ENCODE results near the gene STXBP2.
A peak's percentile ranks its signal among the peaks of the same experiment; 100 is the strongest.

Gene STXBP2

GRCh38 chr19:7614859-7615741, 21.8 kb upstream of the STXBP2 start:
- no peak for DNase-seq

- DNase-seq, result no peak
Observed at GRCh38 chr19:7617172-7617571, 19.7 kb upstream of the STXBP2 start.

DNA sequence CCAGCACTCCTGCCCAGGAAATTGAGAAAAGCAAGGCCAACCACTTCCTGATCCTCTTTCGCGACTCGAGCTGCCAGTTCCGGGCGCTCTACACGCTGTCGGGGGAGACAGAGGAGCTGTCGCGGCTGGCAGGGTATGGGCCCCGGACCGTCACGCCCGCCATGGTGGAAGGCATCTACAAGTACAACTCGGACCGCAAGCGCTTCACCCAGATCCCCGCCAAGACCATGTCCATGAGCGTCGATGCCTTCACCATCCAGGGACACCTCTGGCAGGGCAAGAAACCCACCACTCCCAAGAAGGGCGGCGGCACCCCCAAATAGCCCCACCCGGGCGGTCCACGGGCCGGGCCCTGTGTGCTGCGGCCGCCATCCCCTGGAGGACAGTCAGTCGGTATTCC, 19.2 kb upstream of the STXBP2 start:
- no peak for DNase-seq

- DNase-seq, result no peak
Observed at GRCh38 chr19:7618348-7618747, 18.6 kb upstream of the STXBP2 start.

GRCh38 chr19:7618771-7619510, 18.0 kb upstream of the STXBP2 start:
- no peak for DNase-seq

- no peak for DNase-seq
Observed at GRCh38 chr19:7619671-7620441, 17.1 kb upstream of the STXBP2 start.

GRCh38 chr19:7620442-7621412, 16.2 kb upstream of the STXBP2 start:
- DNase-seq, result no peak

DNA sequence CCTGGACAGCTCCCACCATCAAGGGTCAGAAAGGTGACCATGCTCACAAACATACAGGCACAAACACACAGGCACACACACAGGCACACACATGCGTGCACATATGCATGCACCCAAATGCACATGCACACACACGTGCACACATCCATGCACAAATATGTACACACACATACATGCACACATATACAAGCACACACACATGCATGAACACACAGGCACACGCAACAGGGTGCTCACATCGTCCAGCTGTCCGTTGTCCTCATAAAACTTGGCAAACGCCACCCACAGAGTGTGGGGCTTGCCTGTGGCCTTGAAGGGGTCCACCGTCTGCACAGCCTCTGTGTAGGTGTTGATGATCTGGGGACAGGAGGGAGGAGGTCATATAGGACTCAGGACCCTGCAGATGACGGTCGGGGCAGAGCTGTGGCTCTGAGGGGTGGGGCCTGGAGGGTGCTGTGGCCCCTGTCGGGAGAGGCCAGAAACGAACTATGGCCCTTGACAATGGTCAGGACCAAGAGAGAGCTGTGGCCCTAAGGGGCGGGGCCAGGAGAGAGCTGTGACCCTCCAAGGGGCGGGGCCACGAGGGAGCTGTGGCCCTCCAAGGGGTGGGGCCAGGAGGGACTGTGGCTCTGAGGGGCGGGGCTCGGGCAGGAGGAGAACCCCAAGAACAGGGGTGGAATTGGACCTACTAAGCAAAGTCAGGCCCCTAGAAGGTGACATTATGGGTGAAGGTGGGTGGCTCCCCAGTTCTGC, 13.8 kb upstream of the STXBP2 start:
- no peak for DNase-seq

DNA sequence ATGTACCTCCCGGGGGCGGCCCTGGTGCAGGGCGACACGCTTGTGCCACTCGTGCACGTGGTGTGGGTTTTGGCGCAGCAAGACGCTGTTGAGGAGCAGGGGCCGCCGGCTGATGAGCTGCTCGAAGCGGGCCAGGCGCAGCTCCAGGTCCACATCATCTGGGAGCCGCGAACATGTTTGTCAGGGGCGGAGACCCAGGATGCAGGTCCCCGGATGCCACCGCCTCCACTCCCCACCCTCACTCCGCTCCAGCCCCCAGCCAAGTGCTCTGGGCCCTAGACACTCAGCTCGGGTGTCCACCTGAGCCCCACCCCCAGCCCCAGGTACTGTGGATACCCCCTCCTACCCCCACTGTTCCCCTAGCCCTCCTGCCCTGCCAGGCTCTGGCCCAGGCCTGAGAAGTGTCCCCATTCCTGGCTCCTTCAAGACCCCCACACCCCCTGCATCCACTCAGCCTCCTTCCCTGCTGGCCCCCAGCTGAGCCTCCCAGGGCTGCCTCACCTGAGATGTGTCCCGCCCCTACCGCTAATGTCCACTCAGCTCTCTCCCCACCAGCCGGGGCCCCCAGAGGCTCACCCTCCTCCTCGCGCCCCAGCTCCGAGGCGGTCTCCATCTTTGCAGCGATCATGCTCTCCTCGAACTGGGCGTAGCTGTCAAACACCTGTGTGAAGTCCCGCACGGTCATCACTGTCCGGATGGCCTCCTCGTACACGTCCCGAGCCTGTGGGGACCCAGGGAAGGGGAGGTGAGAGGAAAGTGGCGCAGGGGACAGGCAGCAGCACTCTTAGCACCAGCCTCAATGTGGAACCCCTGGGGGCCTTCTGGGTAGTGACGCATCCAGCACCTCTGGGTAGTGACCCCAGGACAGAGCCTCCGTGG, 12.9 kb upstream of the STXBP2 start:
- DNase-seq, result no peak

- DNase-seq, result no peak
Observed at GRCh38 chr19:7624810-7625209, 12.1 kb upstream of the STXBP2 start.

DNA sequence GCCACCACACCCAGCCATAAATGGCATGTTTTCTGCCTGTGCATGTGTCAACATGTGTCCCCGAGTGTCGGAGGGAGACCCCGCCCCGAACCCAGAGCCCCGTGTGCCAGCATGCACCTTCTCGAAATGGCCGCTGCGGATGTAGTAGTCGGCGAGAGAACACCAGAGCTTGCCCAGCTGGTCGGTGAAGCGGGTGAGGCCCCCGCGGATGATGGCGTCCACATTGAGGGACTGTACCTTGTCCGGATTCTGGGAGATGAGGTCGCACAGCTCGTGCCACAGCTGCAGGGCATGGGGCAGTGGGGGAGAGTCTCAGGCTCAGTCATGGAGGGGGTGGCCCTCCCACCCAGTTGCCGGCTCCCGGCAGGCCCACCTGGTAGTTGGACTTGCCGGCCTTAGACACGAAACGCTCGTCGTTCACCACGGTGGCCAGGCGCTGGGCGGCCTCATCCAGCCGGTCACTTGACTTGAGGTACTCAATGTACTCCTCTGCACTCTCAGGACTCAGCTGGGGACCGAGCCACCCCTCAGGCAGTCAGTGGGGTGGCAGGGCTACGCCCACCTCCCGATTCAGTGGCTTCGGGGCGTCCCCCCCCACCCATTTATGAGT, 11.0 kb upstream of the STXBP2 start:
- no peak for DNase-seq

DNA sequence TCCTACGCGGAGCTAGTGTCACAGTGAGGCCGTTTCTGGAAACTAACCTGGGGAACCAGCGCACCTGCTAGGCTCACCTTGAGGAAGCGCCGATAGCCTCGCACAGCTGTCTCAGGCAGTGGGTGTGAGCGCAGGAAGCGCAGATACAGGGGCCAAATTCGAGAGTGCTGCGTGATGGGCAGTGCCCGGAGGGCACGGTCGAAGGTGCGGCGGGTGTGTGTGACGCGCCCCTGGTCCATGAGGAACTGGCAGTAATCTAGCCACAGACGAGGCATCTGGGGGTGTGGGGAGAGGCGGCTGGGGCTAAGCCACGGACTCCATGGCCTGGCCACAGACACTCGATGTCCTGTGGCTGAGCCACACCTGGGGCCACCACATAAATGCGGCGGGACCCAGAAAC, 9.7 kb upstream of the STXBP2 start:
- DNase-seq, result no peak

- no peak for DNase-seq
Observed at GRCh38 chr19:7628589-7629311, 8.2 kb upstream of the STXBP2 start.

- DNase-seq, result peak; percentile 93
Observed at GRCh38 chr19:7629347-7630054, 7.4 kb upstream of the STXBP2 start, which contains the start of the genes PET100 and XAB2. Gene PET100, plus strand, starts transcription at chr19:7629793. Its CDS starts 41 bp downstream, at chr19:7629834. Gene XAB2, minus strand, starts transcription at chr19:7629545. Its CDS starts 18 bp downstream, at chr19:7629527.

DNA sequence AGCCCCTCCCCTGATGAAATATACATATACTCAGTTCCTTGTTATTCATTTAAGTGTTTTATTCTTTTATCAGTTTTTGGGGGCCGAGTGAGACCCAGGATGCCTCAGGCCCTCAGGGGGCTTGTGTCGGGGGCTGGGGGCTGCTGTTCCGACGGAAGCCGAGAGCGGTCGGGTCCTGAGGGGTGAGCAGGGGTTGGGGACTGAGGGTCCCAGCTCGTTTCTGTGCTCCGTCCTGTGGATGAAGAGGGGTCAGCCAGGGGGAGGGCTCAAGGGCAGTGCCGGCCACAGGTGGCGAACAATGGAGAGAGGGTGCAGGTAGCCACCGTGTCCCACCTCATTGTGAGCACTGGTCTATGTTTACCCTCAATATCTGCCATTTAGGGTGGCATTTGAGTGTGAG, 5.3 kb upstream of the STXBP2 start:
- no peak for DNase-seq

DNA sequence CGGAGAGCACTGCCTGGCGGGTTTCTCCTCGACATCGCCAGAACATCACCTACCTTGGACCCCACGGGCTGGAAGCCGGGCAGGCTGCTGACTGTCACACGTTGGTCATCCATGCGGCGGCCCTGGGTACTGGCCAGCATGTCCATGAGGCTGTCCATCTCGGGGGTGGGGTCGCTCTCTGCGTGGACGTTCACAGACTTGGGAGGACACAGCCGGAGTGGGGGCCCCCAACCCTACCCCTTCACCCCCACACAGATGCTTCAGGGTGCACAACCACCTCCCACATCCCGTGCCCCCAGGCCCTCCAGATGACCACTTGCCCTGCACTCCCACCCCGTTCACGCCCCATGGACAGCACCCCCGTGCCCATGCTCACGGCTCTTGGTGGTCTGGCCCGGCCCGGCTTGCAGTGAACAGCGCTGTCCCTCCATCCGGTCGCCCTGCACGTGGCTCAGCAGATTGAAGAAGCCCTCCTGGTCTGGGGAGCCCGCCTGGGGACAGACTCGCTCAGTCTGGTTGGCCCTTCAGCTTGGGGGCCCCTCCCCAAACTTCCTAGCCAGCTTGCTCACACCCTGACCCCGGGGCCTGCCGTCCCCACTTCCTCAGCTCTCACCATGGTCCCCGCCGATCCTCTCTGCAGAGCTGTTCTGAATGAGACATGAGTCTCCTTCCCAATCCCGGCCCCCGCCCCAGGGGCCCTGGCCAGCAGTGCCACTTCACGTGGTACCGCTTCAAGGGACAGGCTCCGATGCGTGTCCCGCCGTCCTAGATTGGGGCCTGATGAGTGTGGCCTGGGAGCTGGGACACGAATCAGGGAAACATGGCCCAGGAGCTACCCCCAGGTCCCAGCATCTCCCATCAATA, 4.3 kb upstream of the STXBP2 start:
- no peak for DNase-seq

- DNase-seq, result no peak
Observed at GRCh38 chr19:7633698-7634097, 3.2 kb upstream of the STXBP2 start, which contains the start of gene PCP2. Gene PCP2, minus strand, starts transcription at chr19:7633719. Its CDS starts 262 bp downstream, at chr19:7633457.

All from effector CD4-positive, alpha-beta T cell (primary cell).